HEK293T (cell line): ENCODE data around the gene TXNRD2.

Experiments
- ARNT ChIP-seq: fragments of 450-650 bp; IDR thresholded peaks from 2 replicates; pipeline ENCODE4 v1.6.1; 2017; ENCODE audit warnings: mild to moderate bottlenecking
- BHLHE40 ChIP-seq: fragments of 450-650 bp; IDR thresholded peaks from 2 replicates; pipeline ENCODE4 v1.6.1; 2016; ENCODE audit warnings: mild to moderate bottlenecking, moderate library complexity, borderline replicate concordance
- CTBP1 ChIP-seq: fragments of 450-650 bp; IDR thresholded peaks from 2 replicates; pipeline ENCODE4 v1.6.1; 2016; ENCODE audit warnings: borderline replicate concordance
- ELF4 ChIP-seq: fragments of 450-650 bp; IDR thresholded peaks from 2 replicates; pipeline ENCODE4 v1.6.1; 2017; ENCODE audit warnings: antibody characterized with exemption
- FOXA1 ChIP-seq: fragments of 450-650 bp; IDR thresholded peaks from 2 replicates; pipeline ENCODE4 v1.6.1; 2016; ENCODE audit warnings: mild to moderate bottlenecking
- FOXK2 ChIP-seq: fragments of 450-650 bp; IDR thresholded peaks from 2 replicates; pipeline ENCODE4 v1.6.1; 2016; ENCODE audit warnings: mild to moderate bottlenecking
- FOXM1 ChIP-seq: fragments of 450-650 bp; IDR thresholded peaks from 2 replicates; pipeline ENCODE4 v1.6.1; 2017; ENCODE audit warnings: mild to moderate bottlenecking, borderline replicate concordance
- HDGF ChIP-seq: fragments of 450-650 bp; IDR thresholded peaks from 2 replicates; pipeline ENCODE4 v1.6.1; 2017; ENCODE audit warnings: antibody characterized with exemption, borderline replicate concordance
- NFRKB ChIP-seq: fragments of 450-650 bp; IDR thresholded peaks from 2 replicates; pipeline ENCODE4 v1.6.1; 2016; ENCODE audit warnings: mild to moderate bottlenecking, moderate library complexity
- SP1 ChIP-seq: fragments of 450-650 bp; IDR thresholded peaks from 2 replicates; pipeline ENCODE4 v1.6.1; 2017
- SUZ12 ChIP-seq: fragments of 450-650 bp; IDR thresholded peaks from 2 replicates; pipeline ENCODE4 v1.6.1; 2016; ENCODE audit warnings: mild to moderate bottlenecking
- TARDBP ChIP-seq: fragments of 450-650 bp; IDR thresholded peaks from 2 replicates; pipeline ENCODE4 v1.6.1; 2016
- ZNF384 ChIP-seq: fragments of 450-650 bp; IDR thresholded peaks from 2 replicates; pipeline ENCODE4 v1.6.1; 2016
- TF ChIP-seq, protein P1 (sequence below): fragments of 450-650 bp; IDR thresholded peaks from 2 replicates; pipeline ENCODE4 v1.6.1; 2016

DNA sequence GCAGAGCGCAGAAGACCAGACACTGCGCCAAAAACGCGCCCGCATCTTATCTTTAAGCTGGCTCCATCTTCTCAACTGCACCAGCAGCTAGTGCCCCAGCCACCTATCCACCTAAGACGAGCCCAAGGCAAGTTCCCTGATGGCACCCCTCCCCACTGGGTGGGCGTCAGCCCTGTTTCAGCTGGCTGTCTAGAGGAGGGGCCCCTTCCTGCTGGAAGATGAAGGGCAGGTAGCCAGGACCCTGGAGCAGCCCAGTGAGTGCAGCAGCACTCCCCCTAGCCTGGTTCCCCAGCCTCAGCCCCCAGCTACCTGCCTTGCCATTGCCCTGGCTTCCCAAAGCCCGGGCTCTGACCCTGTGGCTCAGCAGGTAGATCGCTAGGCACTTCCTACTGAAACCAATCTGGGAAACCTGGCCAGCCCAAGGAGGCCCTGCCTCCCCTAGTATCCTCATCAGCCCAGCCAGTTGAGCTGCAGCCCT is 46.8 kb upstream of the TXNRD2 start:
- TF ChIP-seq FOXK2, result no peak
- TF ChIP-seq CTBP1, result no peak
- TF ChIP-seq ARNT, result no peak
- no peak for TF ChIP-seq BHLHE40
- TF ChIP-seq SP1, result no peak
- TF ChIP-seq FOXA1, result no peak
- TF ChIP-seq SUZ12, result no peak
- no peak for TF ChIP-seq HDGF
- no peak for TF ChIP-seq ELF4
- TF ChIP-seq TARDBP, result no peak
- no peak for TF ChIP-seq FOXM1
- TF ChIP-seq NFRKB, result no peak
- TF ChIP-seq, protein P1, sequence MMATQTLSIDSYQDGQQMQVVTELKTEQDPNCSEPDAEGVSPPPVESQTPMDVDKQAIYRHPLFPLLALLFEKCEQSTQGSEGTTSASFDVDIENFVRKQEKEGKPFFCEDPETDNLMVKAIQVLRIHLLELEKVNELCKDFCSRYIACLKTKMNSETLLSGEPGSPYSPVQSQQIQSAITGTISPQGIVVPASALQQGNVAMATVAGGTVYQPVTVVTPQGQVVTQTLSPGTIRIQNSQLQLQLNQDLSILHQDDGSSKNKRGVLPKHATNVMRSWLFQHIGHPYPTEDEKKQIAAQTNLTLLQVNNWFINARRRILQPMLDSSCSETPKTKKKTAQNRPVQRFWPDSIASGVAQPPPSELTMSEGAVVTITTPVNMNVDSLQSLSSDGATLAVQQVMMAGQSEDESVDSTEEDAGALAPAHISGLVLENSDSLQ, result no peak
- TF ChIP-seq ZNF384, result no peak
